HepG2 (cell line): ENCODE results near the gene PIGR. TPM values are rescaled to one million over a fixed set of nuclear protein-coding genes. Genes with fewer than 3 reads are reported as not detected.

ENCODE experiments used
- BRCA1 ChIP-seq: sonication (generic); formaldehyde crosslinking; IDR thresholded peaks from 2 replicates; pipeline ENCODE4 v1.4.0; 2020; ENCODE audit warnings: missing genetic modification reagents
- DDIT3 ChIP-seq: sonication (generic); formaldehyde crosslinking; IDR thresholded peaks from 2 replicates; pipeline ENCODE4 v1.4.0; 2020; ENCODE audit warnings: mild to moderate bottlenecking, missing genetic modification reagents
- FOXK2 ChIP-seq: fragments of 450-650 bp; IDR thresholded peaks from 2 replicates; pipeline ENCODE4 v1.6.1; 2016
- IKZF1 ChIP-seq: fragments of 450-650 bp; IDR thresholded peaks from 2 replicates; pipeline ENCODE4 v1.7.1; 2016
- KDM5B ChIP-seq: sonication (generic); formaldehyde crosslinking; IDR thresholded peaks from 2 replicates; pipeline ENCODE4 v1.4.0; 2020; ENCODE audit warnings: missing genetic modification reagents, mild to moderate bottlenecking, borderline replicate concordance
- NFE2L2 ChIP-seq: fragments of 150-350 bp; IDR thresholded peaks from 2 replicates; pipeline ENCODE4 v1.6.1; 2014; ENCODE audit warnings: low read length
- TFDP2 ChIP-seq: sonication (generic); formaldehyde crosslinking; IDR thresholded peaks from 2 replicates; pipeline ENCODE4 v1.4.0; 2020; ENCODE audit warnings: missing genetic modification reagents
- ZBTB40 ChIP-seq, 2 experiments: fragments of 450-650 bp in 1 of 2; sonication (generic) in 1 of 2; formaldehyde crosslinking in 1 of 2; IDR thresholded peaks; 2 replicates each; pipeline versions ENCODE4 v1.6.1 to v1.8.0; 2016 to 2022; ENCODE audit warnings: antibody characterized with exemption in 1 of 2, mild to moderate bottlenecking in 1 of 2, missing genetic modification reagents in 1 of 2
- ZFP36L2 ChIP-seq: sonication (generic); formaldehyde crosslinking; IDR thresholded peaks from 2 replicates; pipeline ENCODE4 v1.4.0; 2020; ENCODE audit warnings: missing genetic modification reagents
- ZFYVE20 ChIP-seq: sonication (generic); formaldehyde crosslinking; IDR thresholded peaks from 2 replicates; pipeline ENCODE4 v1.8.0; 2023; ENCODE audit warnings: low read depth, mild to moderate bottlenecking, moderate library complexity, missing genetic modification reagents, borderline replicate concordance
- ZNF44 ChIP-seq: sonication (generic); formaldehyde crosslinking; IDR thresholded peaks from 2 replicates; pipeline ENCODE4 v1.5.1; 2020; ENCODE audit warnings: mild to moderate bottlenecking, missing genetic modification reagents
- ZNF580 ChIP-seq: IDR thresholded peaks from 2 replicates; pipeline ENCODE4 v1.6.1; 2016; ENCODE audit warnings: low read depth, borderline replicate concordance
- ZNF597 ChIP-seq: sonication (generic); formaldehyde crosslinking; IDR thresholded peaks from 2 replicates; pipeline ENCODE4 v1.5.0; 2020; ENCODE audit warnings: missing genetic modification reagents
- ZNF770 ChIP-seq: sonication (generic); formaldehyde crosslinking; IDR thresholded peaks from 2 replicates; pipeline ENCODE4 v1.5.0; 2020; ENCODE audit warnings: mild to moderate bottlenecking, missing genetic modification reagents
- ZSCAN29 ChIP-seq: sonication (generic); formaldehyde crosslinking; conservative IDR thresholded peaks from 2 replicates; pipeline ENCODE4 v1.4.0; 2020; ENCODE audit warnings: mild to moderate bottlenecking, missing genetic modification reagents
- polyA plus RNA-seq, 8 experiments: library from polyadenylated mRNA; depleted of rRNA in 3 of 8; stranded (reverse) in 7 of 8; unstranded in 1 of 8; fragments of >200 nt; fragmentation: Illumina TruSeq in 4 of 8; extraction: Trizol in 4 of 8; gene quantifications; 2 replicates each; pipeline versions ENCODE4 v1.2.1 to v1.2.3, GENCODE V29; 2011 to 2016; ENCODE audit warnings: low read depth in 4 of 8, missing spikeins in 1 of 8, mixed read lengths in 1 of 8; ENCODE audit not compliant: insufficient read depth in 1 of 8
- total RNA-seq, 5 experiments: library from RNA; depleted of rRNA; stranded (reverse); fragments of >200 nt; fragmentation: Illumina TruSeq; extraction: Trizol; gene quantifications; 2 replicates each; pipeline ENCODE4 v1.2.3, GENCODE V29; 2016; ENCODE audit warnings: low read depth in 1 of 5

PIGR gene
- total and polyA plus RNA-seq, 2 of the 13 experiments (the other 11 are each of a cell fraction or from before 2014, with no cell fraction given), result not detected

- TF ChIP-seq KDM5B (CRISPR knock-in tag), result no peak
- no peak for TF ChIP-seq TFDP2 (CRISPR knock-in tag)
- TF ChIP-seq ZSCAN29, result no peak
- no peak for TF ChIP-seq ZBTB40 (IDR thresholded peaks at IDR 0.05)
- TF ChIP-seq ZBTB40 (CRISPR knock-in tag; IDR thresholded peaks at IDR 0.05), result no peak
- no peak for TF ChIP-seq NFE2L2
- no peak for TF ChIP-seq ZNF770 (CRISPR knock-in tag)
- TF ChIP-seq FOXK2, result no peak
- no peak for TF ChIP-seq IKZF1
- TF ChIP-seq BRCA1 (CRISPR knock-in tag), result no peak
- no peak for TF ChIP-seq ZNF580
- TF ChIP-seq ZNF597 (CRISPR knock-in tag), result no peak
- TF ChIP-seq DDIT3 (CRISPR knock-in tag), result no peak
- TF ChIP-seq ZFP36L2 (CRISPR knock-in tag), result no peak
- TF ChIP-seq ZNF44 (CRISPR knock-in tag), result no peak
- no peak for TF ChIP-seq ZFYVE20 (CRISPR knock-in tag)
Observed at GRCh38 chr1:206951318-206952100, 5.2 kb upstream of the PIGR start (continued).
